22Rv1 (cell line): ENCODE measurements around the gene ITGAE.

Experiments
- ZFX ChIP-seq: fragments of 450-650 bp; IDR thresholded peaks from 2 replicates; pipeline ENCODE4 v1.6.1; 2017; ENCODE audit warnings: antibody characterized with exemption, borderline replicate concordance
- TF ChIP-seq, protein P1 (sequence below): fragments of 450-650 bp; IDR thresholded peaks from 2 replicates; pipeline ENCODE4 v1.5.1; 2017; ENCODE audit warnings: mild to moderate bottlenecking

- TF ChIP-seq, protein P1, sequence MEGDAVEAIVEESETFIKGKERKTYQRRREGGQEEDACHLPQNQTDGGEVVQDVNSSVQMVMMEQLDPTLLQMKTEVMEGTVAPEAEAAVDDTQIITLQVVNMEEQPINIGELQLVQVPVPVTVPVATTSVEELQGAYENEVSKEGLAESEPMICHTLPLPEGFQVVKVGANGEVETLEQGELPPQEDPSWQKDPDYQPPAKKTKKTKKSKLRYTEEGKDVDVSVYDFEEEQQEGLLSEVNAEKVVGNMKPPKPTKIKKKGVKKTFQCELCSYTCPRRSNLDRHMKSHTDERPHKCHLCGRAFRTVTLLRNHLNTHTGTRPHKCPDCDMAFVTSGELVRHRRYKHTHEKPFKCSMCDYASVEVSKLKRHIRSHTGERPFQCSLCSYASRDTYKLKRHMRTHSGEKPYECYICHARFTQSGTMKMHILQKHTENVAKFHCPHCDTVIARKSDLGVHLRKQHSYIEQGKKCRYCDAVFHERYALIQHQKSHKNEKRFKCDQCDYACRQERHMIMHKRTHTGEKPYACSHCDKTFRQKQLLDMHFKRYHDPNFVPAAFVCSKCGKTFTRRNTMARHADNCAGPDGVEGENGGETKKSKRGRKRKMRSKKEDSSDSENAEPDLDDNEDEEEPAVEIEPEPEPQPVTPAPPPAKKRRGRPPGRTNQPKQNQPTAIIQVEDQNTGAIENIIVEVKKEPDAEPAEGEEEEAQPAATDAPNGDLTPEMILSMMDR = no peak
- TF ChIP-seq ZFX = no peak
Measured at GRCh38 chr17:3848229-3848835, 47.3 kb upstream of the ITGAE start.
